K562 (cell line): ENCODE results near the gene SOHLH2. TPM values are rescaled to one million over a fixed set of nuclear protein-coding genes. Genes with fewer than 3 reads are reported as not detected.
A peak's percentile ranks its signal among the peaks of the same experiment; 100 is the strongest.

Experiments used
- BHLHE40 ChIP-seq: IDR thresholded peaks from 2 replicates; pipeline ENCODE4 v1.6.1; 2011; ENCODE audit warnings: low read length, improper control_type of control experiment
- HDAC3 ChIP-seq: fragments of 450-650 bp; IDR thresholded peaks from 2 replicates; pipeline ENCODE4 v1.6.1; 2018; ENCODE audit warnings: borderline replicate concordance, mild to moderate bottlenecking, moderate library complexity; ENCODE audit not compliant: partially characterized antibody
- L3MBTL2 ChIP-seq: fragments of 450-650 bp; IDR thresholded peaks from 2 replicates; pipeline ENCODE4 v1.6.1; 2016; ENCODE audit warnings: mild to moderate bottlenecking, moderate library complexity
- MTA1 ChIP-seq: fragments of 450-650 bp; IDR thresholded peaks from 2 replicates; pipeline ENCODE4 v1.6.1; 2017; ENCODE audit warnings: borderline replicate concordance
- SRSF9 ChIP-seq: fragments of 200-400 bp; formaldehyde crosslinking; IDR thresholded peaks from 2 replicates; pipeline ENCODE4 v1.6.1; 2017; ENCODE audit warnings: low read depth, low read length, borderline replicate concordance
- TFAP4 ChIP-seq: sonication (generic); formaldehyde crosslinking; IDR thresholded peaks from 2 replicates; pipeline ENCODE4 v1.8.0; 2022; ENCODE audit warnings: missing genetic modification reagents, mild to moderate bottlenecking, moderate library complexity, borderline replicate concordance
- USF1 ChIP-seq: sonication (generic); formaldehyde crosslinking; IDR thresholded peaks from 2 replicates; pipeline ENCODE4 v1.9.0; 2022; ENCODE audit warnings: mild to moderate bottlenecking, missing genetic modification reagents
- XRCC3 ChIP-seq: fragments of 450-650 bp; IDR thresholded peaks from 2 replicates; pipeline ENCODE4 v1.6.1; 2017; ENCODE audit warnings: mild to moderate bottlenecking, moderate library complexity
- YY1 ChIP-seq, 3 experiments: IDR thresholded peaks; 2 replicates each; pipeline ENCODE4 v1.6.1; 2011; ENCODE audit warnings: low read length in 2 of 3, mild to moderate bottlenecking in 2 of 3, moderate library complexity in 2 of 3, borderline replicate concordance in 1 of 3, control low read depth in 1 of 3, low read depth in 1 of 3; ENCODE audit not compliant: insufficient read depth in 3 of 3, insufficient replicate concordance in 2 of 3, control insufficient read depth in 1 of 3, insufficient read length in 1 of 3; ENCODE audit errors: extremely low read depth in 1 of 3
- ZNF143 ChIP-seq: sonication (generic); formaldehyde crosslinking; IDR thresholded peaks from 2 replicates; pipeline ENCODE4 v1.9.0; 2022; ENCODE audit warnings: mild to moderate bottlenecking, missing genetic modification reagents
- polyA plus RNA-seq, 8 experiments: library from polyadenylated mRNA; depleted of rRNA in 4 of 8; stranded (reverse) in 5 of 8; unstranded in 3 of 8; fragments of >200 nt; fragmentation: Nextera tagmentation in 2 of 8; fragmentation: Illumina TruSeq in 1 of 8; extraction: Ambion mirVana in 2 of 8; extraction: Trizol in 1 of 8; gene quantifications; 2 replicates each; pipeline versions ENCODE4 v1.2.1 to v1.2.3, GENCODE V29; 2011 to 2014; ENCODE audit warnings: inconsistent platforms in 1 of 8, missing spikeins in 1 of 8
- total RNA-seq, 7 experiments: library from RNA; depleted of rRNA in 6 of 7; stranded (reverse); fragments of >200 nt in 6 of 7; fragmentation: Illumina TruSeq in 2 of 7; extraction: Trizol in 2 of 7; gene quantifications; 2 replicates each; pipeline versions ENCODE4 v1.2.1 to v1.2.3, GENCODE V29; 2011 to 2021; ENCODE audit warnings: low replicate concordance in 1 of 7
- TF ChIP-seq, protein P1 (sequence below): sonication (generic); formaldehyde crosslinking; IDR thresholded peaks from 2 replicates; pipeline ENCODE4 v1.9.0; 2022; ENCODE audit warnings: mild to moderate bottlenecking, missing genetic modification reagents

SOHLH2 gene
- total and polyA plus RNA-seq, 9 of the 15 experiments (the other 6 are each of a cell fraction or from before 2014, with no cell fraction given): 10.3 to 26.7 (median 17.0) TPM

DNA sequence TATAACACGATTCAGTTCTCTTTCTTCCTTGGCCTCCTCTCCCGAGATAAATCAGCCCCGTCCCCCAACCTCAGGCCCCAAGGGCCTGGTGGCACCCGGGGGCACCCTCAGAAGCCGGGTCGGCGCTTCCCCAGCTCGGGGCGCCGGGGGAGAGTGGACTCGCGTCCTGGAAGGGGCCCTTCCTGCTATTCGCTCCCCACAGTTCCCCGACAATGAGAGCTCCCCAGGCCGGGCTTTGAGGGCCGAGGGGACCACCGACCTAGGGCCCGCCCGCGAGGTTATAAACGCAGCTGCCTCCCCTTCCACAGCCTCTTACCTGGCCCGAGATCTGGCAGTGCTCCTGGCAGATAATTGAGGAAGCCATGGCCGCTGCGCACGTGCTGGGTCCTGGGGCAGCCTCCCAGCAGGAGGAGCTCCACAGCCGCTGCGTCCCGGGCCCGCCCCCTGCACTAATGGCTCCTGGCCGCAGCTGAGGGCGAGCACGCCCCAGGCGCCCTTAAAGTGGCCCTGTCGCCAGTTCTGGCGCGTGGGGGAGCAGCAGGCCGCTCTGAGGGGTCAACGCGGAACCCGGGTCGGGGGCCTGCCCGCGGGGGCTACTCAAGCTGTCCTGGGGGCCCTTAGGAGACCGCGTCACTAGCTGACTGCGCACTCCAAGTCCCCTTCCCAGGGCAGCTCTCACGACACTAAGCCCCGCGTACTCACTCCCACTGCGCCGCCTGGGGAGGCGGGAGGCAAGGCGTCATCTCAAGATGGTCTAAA lies at the start of gene SOHLH2 (continued):
- TF ChIP-seq SRSF9 (no peak), HDAC3 (no peak), ZNF143 (CRISPR knock-in tag) (no peak), TFAP4 (CRISPR knock-in tag) (peak; percentile 72; the same call in 1 of the 2 replicates), L3MBTL2 (peak; percentile 84), BHLHE40 (peak; percentile 94), YY1 (IDR thresholded peaks at IDR 0.05; ENCODE audit: borderline replicate concordance in 1 of 3, control insufficient read depth in 1 of 3, extremely low read depth in 1 of 3, insufficient read depth in 3 of 3, insufficient read length in 1 of 3, insufficient replicate concordance in 2 of 3, low read depth in 1 of 3, low read length in 2 of 3) (peak in 2 of 3 experiments; percentile 71 to 85), MTA1 (no peak), XRCC3 (no peak), USF1 (CRISPR knock-in tag) (peak; percentile 66)
- TF ChIP-seq, protein P1, sequence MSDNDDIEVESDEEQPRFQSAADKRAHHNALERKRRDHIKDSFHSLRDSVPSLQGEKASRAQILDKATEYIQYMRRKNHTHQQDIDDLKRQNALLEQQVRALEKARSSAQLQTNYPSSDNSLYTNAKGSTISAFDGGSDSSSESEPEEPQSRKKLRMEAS (CRISPR knock-in tag): peak; percentile 91
